Activated naive CD4-positive, alpha-beta T cell treated with anti-CD3 and anti-CD28 coated beads, Interleukin-2, amount 10 ng/mL, durations not matched to agents 7 days and 5 days (primary cell): ENCODE measurements around the gene NKX3-2.
A peak's percentile ranks its signal among the peaks of the same experiment; 100 is the strongest.
"Not testable (repeated sequence)": the region's sequence is repeated elsewhere in the genome, so short reads cannot be mapped to it uniquely, and the experiment has no call there.

ENCODE experiments used
- CTCF ChIA-PET: fragments of 350-600 bp; sonication (Branson Sonifier 250); formaldehyde crosslinking; loops from one replicate; lab custom pipeline; 2021; ENCODE audit warnings: antibody characterized with exemption; lab: Charles Lee
- DNase-seq: peaks from one replicate; pipeline ENCODE4 v3.0.0-alpha.2; 2020
- H3K27ac Mint-ChIP-seq: one replicate; pipeline ENCODE4 v1.8.0; 2021; ENCODE audit warnings: mild to moderate bottlenecking, moderate library complexity, mixed read lengths
- H3K27me3 Mint-ChIP-seq: one replicate; pipeline ENCODE4 v1.8.0; 2021; ENCODE audit warnings: mild to moderate bottlenecking, mixed read lengths
- H3K36me3 Mint-ChIP-seq: one replicate; pipeline ENCODE4 v1.8.0; 2021; ENCODE audit warnings: mixed read lengths
- H3K4me1 Mint-ChIP-seq: one replicate; pipeline ENCODE4 v1.8.0; 2021; ENCODE audit warnings: mixed read lengths
- H3K4me3 Mint-ChIP-seq: one replicate; pipeline ENCODE4 v1.8.0; 2021; ENCODE audit warnings: mild to moderate bottlenecking, moderate library complexity, mixed read lengths
- H3K9me3 Mint-ChIP-seq: one replicate; pipeline ENCODE4 v1.8.0; 2021; ENCODE audit warnings: mixed read lengths

The NKX3-2 gene

DNA sequence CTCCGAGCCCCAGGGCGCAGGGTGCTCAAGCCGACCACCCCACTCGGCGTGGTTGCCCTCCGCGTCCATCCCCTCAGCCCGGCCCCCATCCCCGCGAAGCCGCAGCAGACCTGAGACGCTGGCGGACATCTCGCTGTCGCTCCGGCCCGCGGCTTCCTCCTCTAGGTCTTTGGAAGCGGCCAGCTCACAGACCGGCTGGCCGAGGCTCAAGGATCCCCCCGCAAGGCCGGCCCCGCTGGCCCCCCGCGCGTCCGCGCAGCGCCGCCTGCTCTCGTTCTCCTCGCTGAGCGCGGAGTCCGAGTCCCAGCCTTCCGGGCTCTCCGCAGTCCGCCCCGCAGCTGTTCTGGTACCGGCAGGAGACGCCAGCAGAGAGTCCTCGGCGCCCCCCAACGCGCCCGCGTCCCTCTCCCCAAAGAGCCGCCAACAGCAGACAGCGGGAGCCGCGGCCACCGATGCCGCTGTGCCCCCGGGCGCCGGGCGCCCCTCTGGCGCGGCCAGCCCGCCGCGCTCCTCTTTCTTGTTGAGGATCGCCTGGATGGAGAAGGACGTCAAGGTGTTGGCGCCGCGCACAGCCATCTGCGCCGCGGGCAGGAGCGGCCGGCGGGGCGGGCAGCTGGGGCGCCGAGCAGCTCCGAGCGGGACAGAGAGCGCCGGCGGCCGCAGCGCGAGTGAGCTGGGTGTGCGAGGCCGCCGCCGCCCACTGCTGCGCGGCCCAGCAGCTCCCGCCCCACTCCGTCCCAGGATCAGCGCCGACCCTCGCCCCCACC lies at the start of gene NKX3-2:
Gene NKX3-2 (minus strand): TSS at position 670 of the 767 bp plus-strand sequence. CDS start 94 bp downstream, at position 576.
- H3K4me1 Mint-ChIP-seq = peaks cover 38% of the 10 kb centered on the region
- peaks cover 19% of the 10 kb centered on the region for H3K36me3 Mint-ChIP-seq
- H3K9me3 Mint-ChIP-seq = no peaks in the 10 kb centered on the region
- CTCF ChIA-PET = no interaction called here
- no peak for DNase-seq
- peak within 1 kb of the TSS; percentile 33 for H3K27ac Mint-ChIP-seq
- peaks cover 97% of the 10 kb centered on the region for H3K27me3 Mint-ChIP-seq
- H3K4me3 Mint-ChIP-seq = peak within 1 kb of the TSS; percentile 72

DNA sequence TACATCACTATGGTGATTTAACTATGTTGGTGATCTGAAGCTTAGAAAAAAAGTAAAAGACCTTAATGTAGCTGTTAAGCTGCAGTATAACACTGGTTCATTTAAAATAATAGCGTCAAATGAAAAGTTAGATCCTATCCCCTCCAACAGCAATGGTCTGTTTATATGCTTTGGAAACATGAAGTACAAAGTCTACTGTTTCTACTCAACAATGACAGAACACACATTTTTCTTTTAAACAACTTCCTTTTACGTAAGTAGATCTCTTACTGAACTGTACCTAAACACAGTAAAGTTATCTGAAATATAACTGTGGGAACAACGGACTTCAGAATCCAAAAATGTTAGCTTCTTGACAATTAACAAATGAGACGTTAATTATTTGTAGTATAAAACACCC lies 47.9 kb upstream of the NKX3-2 start:
- Mint-ChIP-seq H3K9me3 (no peaks in the 10 kb centered on the region), H3K4me1 (no peaks in the 10 kb centered on the region), H3K27ac (no peak overlapping the region), H3K27me3 (no peaks in the 10 kb centered on the region), H3K4me3 (no peak overlapping the region), H3K36me3 (peaks cover 41% of the 10 kb centered on the region)
- CTCF ChIA-PET = no interaction called here
- no peak for DNase-seq

DNA sequence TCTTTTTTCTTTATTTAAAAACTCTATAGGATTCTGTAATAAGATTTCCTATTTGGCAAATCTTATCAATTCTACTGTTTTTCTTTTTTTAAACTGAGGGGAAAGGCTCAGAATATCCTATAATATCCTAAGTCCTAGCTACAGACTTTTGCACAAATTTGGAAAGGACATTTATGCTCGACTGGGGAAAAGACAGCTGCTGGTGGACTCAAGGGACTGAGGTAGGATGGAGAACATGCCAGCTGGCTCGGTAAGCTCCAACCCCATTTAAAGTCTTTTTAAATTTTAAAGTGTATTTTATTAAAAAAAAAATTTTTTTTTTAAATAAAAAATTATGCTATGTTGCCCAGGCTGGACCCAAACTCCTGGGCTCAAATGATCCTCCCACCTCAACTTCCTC lies 46.5 kb upstream of the NKX3-2 start:
- H3K27ac Mint-ChIP-seq = no peak overlapping the region
- no peak for DNase-seq
- H3K4me1 Mint-ChIP-seq = no peaks in the 10 kb centered on the region
- peaks cover 33% of the 10 kb centered on the region for H3K36me3 Mint-ChIP-seq
- H3K4me3 Mint-ChIP-seq = no peak overlapping the region
- H3K27me3 Mint-ChIP-seq = no peaks in the 10 kb centered on the region
- H3K9me3 Mint-ChIP-seq = no peaks in the 10 kb centered on the region
- CTCF ChIA-PET = interaction anchor here (1.7 kb wide), 1 partner anchor 64 kb away, joined by 5 read pairs; no protein-coding TSS in a partner anchor

DNA sequence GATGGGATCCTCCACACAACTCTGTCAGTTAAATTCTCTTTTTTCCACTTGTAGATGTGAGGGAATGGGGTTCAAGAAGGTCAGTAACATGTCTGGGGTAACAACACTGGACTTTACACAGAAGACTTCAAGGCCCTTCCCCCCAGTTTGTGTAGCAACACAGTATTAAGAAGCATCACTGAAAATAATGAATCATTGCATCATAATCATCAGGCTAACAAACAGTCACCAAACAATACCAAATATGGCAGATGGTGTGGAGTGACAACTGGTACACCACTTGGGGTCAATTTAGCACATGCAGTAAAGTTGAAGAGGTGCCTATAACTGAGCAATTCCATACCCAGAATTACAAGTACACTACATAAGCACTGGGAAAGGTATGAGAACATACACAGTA lies 44.6 kb upstream of the NKX3-2 start:
- Mint-ChIP-seq H3K9me3 (no peaks in the 10 kb centered on the region), H3K4me3 (no peak overlapping the region), H3K4me1 (no peaks in the 10 kb centered on the region), H3K27me3 (no peaks in the 10 kb centered on the region), H3K27ac (no peak overlapping the region), H3K36me3 (peaks cover 31% of the 10 kb centered on the region)
- CTCF ChIA-PET = no interaction called here
- DNase-seq = no peak

DNA sequence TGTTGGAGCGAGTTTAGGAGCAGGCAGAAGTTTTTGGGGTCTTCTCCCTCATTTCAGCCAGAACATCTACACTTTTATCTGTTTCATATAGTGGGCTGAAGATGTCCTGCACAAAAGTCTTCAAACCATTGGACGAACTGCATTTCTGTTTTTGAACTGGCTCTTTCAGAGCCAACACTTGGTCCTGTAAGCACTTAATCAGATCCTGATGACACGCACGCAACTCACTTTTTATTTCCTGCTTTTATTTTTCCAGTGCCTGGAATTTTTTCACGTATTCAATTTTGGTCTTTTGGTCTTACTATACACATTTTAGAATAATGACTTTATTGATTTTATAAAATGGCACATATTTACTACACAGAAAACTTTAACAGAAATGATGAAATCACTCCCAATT lies 40.2 kb upstream of the NKX3-2 start:
- DNase-seq = no peak
- CTCF ChIA-PET = no interaction called here
- Mint-ChIP-seq H3K9me3 (no peaks in the 10 kb centered on the region), H3K4me3 (no peak overlapping the region), H3K36me3 (peaks cover 38% of the 10 kb centered on the region), H3K27me3 (no peaks in the 10 kb centered on the region), H3K4me1 (no peaks in the 10 kb centered on the region), H3K27ac (no peak overlapping the region)

DNA sequence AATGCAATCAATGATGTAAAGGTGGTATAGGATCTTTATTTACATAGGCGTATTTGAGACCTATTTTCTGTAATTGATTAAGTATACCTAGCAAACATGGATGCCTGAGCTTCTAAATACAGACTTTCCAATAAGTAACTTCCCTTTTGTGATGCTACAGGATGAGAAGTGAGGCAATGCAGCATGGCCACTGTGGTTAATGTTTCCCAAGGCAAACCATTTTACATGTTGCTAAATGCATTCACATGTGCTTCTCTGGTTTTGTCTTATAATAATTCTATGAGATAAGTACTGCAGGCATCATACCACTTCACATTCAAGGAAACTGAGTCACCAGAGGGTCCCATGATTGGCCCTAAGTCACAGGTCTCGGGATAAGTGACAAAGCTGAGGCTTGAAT lies 35.7 kb upstream of the NKX3-2 start:
- CTCF ChIA-PET = no interaction called here
- H3K9me3 Mint-ChIP-seq = no peaks in the 10 kb centered on the region
- H3K27me3 Mint-ChIP-seq = no peaks in the 10 kb centered on the region

DNA sequence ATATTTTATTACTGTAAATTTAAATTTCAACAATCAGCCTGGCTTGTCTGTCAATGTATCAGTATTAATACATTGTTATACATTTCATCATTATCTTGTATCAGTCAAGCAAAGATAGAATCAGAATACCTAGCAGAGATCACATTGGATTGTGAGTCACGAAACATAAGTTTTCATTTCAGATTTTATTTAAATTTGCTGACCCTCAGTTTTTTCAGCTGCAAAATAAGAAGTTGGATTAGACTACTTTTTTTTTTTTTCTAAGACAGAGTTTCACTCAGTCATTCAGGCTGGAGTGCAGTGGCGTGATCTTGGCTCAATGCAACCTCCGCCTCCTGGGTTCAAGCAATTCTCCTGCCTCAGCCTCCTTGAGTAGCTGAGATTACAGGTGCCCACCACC lies 33.4 kb upstream of the NKX3-2 start:
- Mint-ChIP-seq H3K9me3 (no peaks in the 10 kb centered on the region), H3K4me3 (no peak overlapping the region), H3K27ac (no peak overlapping the region), H3K4me1 (peaks cover 2% of the 10 kb centered on the region), H3K36me3 (peaks cover 46% of the 10 kb centered on the region), H3K27me3 (no peaks in the 10 kb centered on the region)
- CTCF ChIA-PET = no interaction called here
- DNase-seq = no peak

More for the DNA sequence above, 35.7 kb upstream of the NKX3-2 start:
- Mint-ChIP-seq H3K4me3 (no peak overlapping the region), H3K4me1 (no peaks in the 10 kb centered on the region), H3K27ac (no peak overlapping the region), H3K36me3 (peaks cover 45% of the 10 kb centered on the region)
- DNase-seq = no peak

DNA sequence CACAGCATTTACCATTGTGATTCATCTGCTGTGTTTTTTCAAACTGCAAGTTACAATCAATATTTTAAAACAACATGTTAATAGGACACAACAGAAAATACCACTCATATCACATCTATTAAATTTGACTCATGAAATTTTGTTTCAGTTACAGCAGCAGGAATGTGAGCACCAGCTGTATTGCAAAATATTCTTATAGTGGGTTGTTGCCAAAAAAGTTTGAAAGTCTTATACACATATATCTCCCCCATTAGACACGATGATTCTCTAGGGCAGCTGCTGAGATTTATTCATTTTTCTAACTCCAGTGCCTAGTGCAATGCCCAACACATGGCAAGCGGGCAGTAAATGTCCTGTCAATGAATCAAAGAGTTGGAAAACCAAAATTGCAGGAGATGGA lies 26.6 kb upstream of the NKX3-2 start:
- peaks cover 2% of the 10 kb centered on the region for H3K4me1 Mint-ChIP-seq
- no peak for DNase-seq
- H3K36me3 Mint-ChIP-seq = peaks cover 50% of the 10 kb centered on the region
- H3K27ac Mint-ChIP-seq = no peak overlapping the region
- no peaks in the 10 kb centered on the region for H3K9me3 Mint-ChIP-seq
- no peaks in the 10 kb centered on the region for H3K27me3 Mint-ChIP-seq
- no peak overlapping the region for H3K4me3 Mint-ChIP-seq
- CTCF ChIA-PET = no interaction called here

DNA sequence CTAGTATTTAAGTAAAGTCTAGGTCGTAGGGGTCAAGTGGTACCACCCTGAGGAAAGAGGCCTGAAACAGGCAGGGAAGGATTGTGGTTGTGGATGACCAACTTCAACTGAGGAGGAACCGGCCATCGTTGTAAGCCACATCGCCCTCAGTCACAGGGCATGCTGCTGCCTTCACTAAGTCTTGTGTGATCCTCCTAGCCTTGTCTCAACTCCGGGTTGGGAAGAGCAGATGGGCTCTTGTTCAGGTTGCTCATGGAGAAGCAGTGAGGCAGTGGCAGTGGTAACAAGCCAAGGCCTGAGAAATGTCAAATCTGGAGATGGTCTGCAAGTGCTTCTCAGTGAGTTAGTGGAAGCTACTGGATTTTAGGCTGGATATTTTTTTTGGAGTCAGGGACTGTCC lies 22.8 kb upstream of the NKX3-2 start:
- CTCF ChIA-PET = no interaction called here
- Mint-ChIP-seq H3K4me1 (no peaks in the 10 kb centered on the region), H3K27ac (no peak overlapping the region), H3K9me3 (no peaks in the 10 kb centered on the region), H3K4me3 (no peak overlapping the region), H3K36me3 (peaks cover 38% of the 10 kb centered on the region), H3K27me3 (no peaks in the 10 kb centered on the region)
- DNase-seq = no peak

DNA sequence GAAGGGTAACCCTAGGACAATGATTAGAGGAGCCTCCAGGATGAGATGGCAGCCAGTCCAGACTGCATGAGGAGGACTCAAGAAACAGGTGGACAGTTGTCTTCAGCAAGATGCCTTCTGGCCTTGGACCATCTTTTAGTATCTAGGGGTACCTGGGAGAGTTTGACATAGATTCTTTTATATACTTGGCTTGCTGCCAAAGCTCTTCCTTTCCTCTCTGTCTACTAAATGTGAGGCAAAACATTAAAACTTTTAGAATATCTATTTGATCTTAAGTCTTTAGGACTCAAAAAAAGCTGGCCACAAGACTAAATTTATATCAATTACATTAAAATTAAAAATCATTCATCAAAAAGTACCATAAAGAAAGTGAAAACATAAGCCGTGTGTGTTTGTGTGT lies 18.6 kb upstream of the NKX3-2 start:
- CTCF ChIA-PET = no interaction called here
- H3K4me3 Mint-ChIP-seq = no peak overlapping the region
- H3K27ac Mint-ChIP-seq = no peak overlapping the region
- H3K9me3 Mint-ChIP-seq = no peaks in the 10 kb centered on the region
- H3K4me1 Mint-ChIP-seq = no peaks in the 10 kb centered on the region
- peaks cover 10% of the 10 kb centered on the region for H3K36me3 Mint-ChIP-seq
- H3K27me3 Mint-ChIP-seq = peaks cover 4% of the 10 kb centered on the region
- DNase-seq = no peak

DNA sequence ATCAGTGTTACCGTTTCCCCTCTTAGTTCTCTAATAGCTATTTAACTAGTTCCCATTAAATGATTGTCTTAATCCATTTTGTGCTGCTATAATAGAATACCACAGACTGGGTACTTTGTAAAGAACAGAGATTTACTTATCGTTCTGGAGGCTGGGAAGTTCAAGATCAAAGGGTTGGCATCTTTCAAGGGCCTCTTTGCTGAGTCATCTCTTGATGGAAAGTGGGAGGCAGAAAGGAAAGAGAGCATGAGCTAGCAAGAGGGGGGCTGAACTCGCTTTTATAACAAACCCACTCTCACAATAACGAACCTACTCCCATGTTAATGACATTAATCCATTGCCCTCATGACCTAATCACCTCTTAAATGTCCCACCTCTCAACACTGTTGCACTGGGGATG lies 17.4 kb upstream of the NKX3-2 start:
- Mint-ChIP-seq H3K4me3 (no peak overlapping the region), H3K27me3 (peaks cover 4% of the 10 kb centered on the region), H3K36me3 (peaks cover 8% of the 10 kb centered on the region), H3K9me3 (no peaks in the 10 kb centered on the region), H3K4me1 (no peaks in the 10 kb centered on the region), H3K27ac (no peak overlapping the region)
- DNase-seq = no peak
- CTCF ChIA-PET = no interaction called here

DNA sequence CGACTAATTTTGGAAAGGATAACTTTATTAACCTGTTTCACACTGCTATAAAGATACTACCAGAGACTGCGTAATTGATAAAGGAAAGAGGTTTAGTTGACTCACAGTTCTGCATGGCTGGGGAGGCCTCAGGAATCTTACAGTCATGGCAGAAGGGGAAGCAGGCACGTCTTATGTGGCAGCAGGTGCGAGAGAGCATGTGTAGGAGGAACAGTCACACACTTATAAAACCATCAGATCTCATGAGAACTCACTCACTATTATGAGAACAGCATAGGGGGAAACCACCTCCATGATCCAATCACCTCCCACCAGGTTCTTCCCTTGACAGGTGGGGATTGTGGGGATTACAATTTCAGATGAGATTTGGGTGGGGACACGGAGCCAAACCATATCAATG lies 15.8 kb upstream of the NKX3-2 start:
- DNase-seq, CTCF ChIA-PET, H3K36me3 Mint-ChIP-seq, H3K4me3 Mint-ChIP-seq, H3K4me1 Mint-ChIP-seq, H3K27ac Mint-ChIP-seq, H3K9me3 Mint-ChIP-seq, H3K27me3 Mint-ChIP-seq: not testable (repeated sequence)

DNA sequence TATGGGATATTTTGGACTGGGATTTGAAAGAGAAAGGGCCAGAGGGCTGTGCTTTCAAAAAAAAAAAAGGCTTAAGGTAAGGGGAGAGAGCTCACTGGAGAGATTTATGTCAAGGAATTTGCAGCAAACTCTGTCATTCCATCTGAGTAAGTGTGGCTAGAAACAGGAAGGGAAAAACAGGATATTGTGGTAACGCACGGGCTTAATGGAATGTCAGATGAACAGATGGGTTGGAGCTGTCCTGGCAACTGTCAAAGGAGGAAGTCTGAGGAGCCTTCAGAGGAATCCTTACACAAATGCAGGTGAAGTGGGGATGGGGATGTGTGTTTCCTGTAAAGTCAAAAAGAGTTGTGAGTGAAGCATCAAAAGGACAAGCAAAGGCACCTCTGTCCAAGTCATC lies 15.1 kb upstream of the NKX3-2 start:
- no peaks in the 10 kb centered on the region for H3K36me3 Mint-ChIP-seq
- no peak overlapping the region for H3K27ac Mint-ChIP-seq
- CTCF ChIA-PET = no interaction called here
- no peaks in the 10 kb centered on the region for H3K9me3 Mint-ChIP-seq
- H3K4me3 Mint-ChIP-seq = no peak overlapping the region
- no peak for DNase-seq
- H3K27me3 Mint-ChIP-seq = peaks cover 4% of the 10 kb centered on the region
- H3K4me1 Mint-ChIP-seq = no peaks in the 10 kb centered on the region

DNA sequence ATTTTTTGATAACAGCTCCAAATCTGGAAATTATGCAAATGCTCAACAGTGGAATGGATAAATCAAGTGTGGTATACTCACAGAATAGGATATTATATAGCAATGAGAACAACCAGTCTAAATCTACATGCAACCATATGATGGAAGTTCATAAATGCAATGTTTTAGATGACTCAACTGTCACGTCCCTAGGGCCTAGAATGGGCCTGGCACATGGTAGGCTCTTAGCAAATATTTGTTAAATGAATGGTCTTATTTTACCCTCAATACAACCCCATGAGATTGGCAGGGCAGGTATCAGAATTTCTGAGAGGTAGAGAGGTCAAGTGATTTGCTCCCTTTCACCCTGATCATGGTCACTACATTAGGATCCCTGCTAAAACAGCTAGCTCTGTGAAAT lies 14.6 kb upstream of the NKX3-2 start:
- peaks cover 4% of the 10 kb centered on the region for H3K27me3 Mint-ChIP-seq
- no peaks in the 10 kb centered on the region for H3K9me3 Mint-ChIP-seq
- H3K4me1 Mint-ChIP-seq = no peaks in the 10 kb centered on the region
- no peak overlapping the region for H3K27ac Mint-ChIP-seq
- no peak overlapping the region for H3K4me3 Mint-ChIP-seq
- CTCF ChIA-PET = no interaction called here
- no peak for DNase-seq
- H3K36me3 Mint-ChIP-seq = no peaks in the 10 kb centered on the region

DNA sequence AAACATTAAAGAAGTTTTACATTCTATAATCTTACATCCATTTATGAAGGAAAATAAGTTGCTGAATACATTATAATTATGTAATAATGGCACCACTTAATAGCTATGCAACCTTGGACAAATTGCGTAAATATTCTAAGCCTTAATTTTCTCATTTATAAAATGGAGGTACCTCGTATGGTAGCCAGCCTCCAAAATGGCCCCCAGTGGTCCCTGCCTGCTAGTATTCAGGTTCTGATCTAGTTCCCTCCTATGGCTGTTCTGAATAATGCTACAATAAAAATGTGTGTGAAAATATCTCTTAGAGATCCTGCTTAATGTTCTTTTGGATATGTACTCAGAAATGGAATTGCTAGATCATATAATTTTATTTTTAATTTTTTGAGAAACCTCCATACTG lies 11.0 kb upstream of the NKX3-2 start:
- H3K4me3 Mint-ChIP-seq = no peak overlapping the region
- peaks cover 14% of the 10 kb centered on the region for H3K27me3 Mint-ChIP-seq
- DNase-seq = no peak
- no peaks in the 10 kb centered on the region for H3K36me3 Mint-ChIP-seq
- no peak overlapping the region for H3K27ac Mint-ChIP-seq
- no peaks in the 10 kb centered on the region for H3K9me3 Mint-ChIP-seq
- CTCF ChIA-PET = no interaction called here
- H3K4me1 Mint-ChIP-seq = no peaks in the 10 kb centered on the region
